Activated CD4-positive, alpha-beta T cell treated with anti-CD3 and anti-CD28 coated beads, Interleukin-2, amount 50 U/mL, for 16 hours (primary cell): ENCODE data around the gene SRGAP3.

Experiments
- DNase-seq: peaks from one replicate; pipeline ENCODE4 v3.0.0-alpha.2; 2020

Gene SRGAP3

GRCh38 chr3:9137676-9138075 is 111.8 kb downstream of the SRGAP3 start:
- no peak for DNase-seq

GRCh38 chr3:9136746-9137465 is 112.5 kb downstream of the SRGAP3 start:
- no peak for DNase-seq

- no peak for DNase-seq
Observed at GRCh38 chr3:9135930-9136525, 113.4 kb downstream of the SRGAP3 start.

GRCh38 chr3:9135526-9135925 is 113.9 kb downstream of the SRGAP3 start:
- no peak for DNase-seq

- DNase-seq: no peak
Observed at GRCh38 chr3:9133656-9134055, 115.8 kb downstream of the SRGAP3 start.

GRCh38 chr3:9130345-9131305 is 118.8 kb downstream of the SRGAP3 start:
- DNase-seq: no peak

- DNase-seq: no peak
Observed at GRCh38 chr3:9129365-9129764, 120.1 kb downstream of the SRGAP3 start.

GRCh38 chr3:9125278-9125951 is 124.0 kb downstream of the SRGAP3 start:
- no peak for DNase-seq

GRCh38 chr3:9124730-9125129 is 124.7 kb downstream of the SRGAP3 start:
- DNase-seq: no peak

GRCh38 chr3:9123840-9124239 is 125.6 kb downstream of the SRGAP3 start:
- no peak for DNase-seq

- no peak for DNase-seq
Observed at GRCh38 chr3:9122732-9123364, 126.6 kb downstream of the SRGAP3 start.

GRCh38 chr3:9121366-9122001 is 128.0 kb downstream of the SRGAP3 start:
- no peak for DNase-seq

GRCh38 chr3:9119331-9119730 is 130.1 kb downstream of the SRGAP3 start:
- no peak for DNase-seq

- no peak for DNase-seq
Observed at GRCh38 chr3:9118222-9118621, 131.2 kb downstream of the SRGAP3 start.

GRCh38 chr3:9117220-9117619 is 132.2 kb downstream of the SRGAP3 start:
- no peak for DNase-seq

- no peak for DNase-seq
Observed at GRCh38 chr3:9116336-9116735, 133.1 kb downstream of the SRGAP3 start.

- no peak for DNase-seq
Observed at GRCh38 chr3:9115336-9115735, 134.1 kb downstream of the SRGAP3 start.

- no peak for DNase-seq
Observed at GRCh38 chr3:9113040-9113439, 136.4 kb downstream of the SRGAP3 start.

GRCh38 chr3:9111866-9112265 is 137.6 kb downstream of the SRGAP3 start:
- no peak for DNase-seq

GRCh38 chr3:9111417-9111816 is 138.0 kb downstream of the SRGAP3 start:
- DNase-seq: no peak

GRCh38 chr3:9110802-9111201 is 138.6 kb downstream of the SRGAP3 start:
- no peak for DNase-seq

GRCh38 chr3:9110316-9110715 is 139.1 kb downstream of the SRGAP3 start:
- no peak for DNase-seq
